GM12892 (cell line): ENCODE results near the gene NDST1.

Experiments used
- POLR2A ChIP-seq: IDR thresholded peaks from 2 replicates; pipeline ENCODE4 v1.6.1; 2011; ENCODE audit warnings: low read depth, low read length, control low read depth
- POLR2AphosphoS5 ChIP-seq: IDR thresholded peaks from 2 replicates; pipeline ENCODE4 v1.6.1; 2011; ENCODE audit warnings: low read depth, low read length, control low read depth

- no peak for TF ChIP-seq POLR2AphosphoS5
- TF ChIP-seq POLR2A = no peak
These were observed 35.1 kb downstream of the NDST1 start for GRCh38 chr5:150542933-150543445.
